ENCODE data around the gene PRKCA.

DNA sequence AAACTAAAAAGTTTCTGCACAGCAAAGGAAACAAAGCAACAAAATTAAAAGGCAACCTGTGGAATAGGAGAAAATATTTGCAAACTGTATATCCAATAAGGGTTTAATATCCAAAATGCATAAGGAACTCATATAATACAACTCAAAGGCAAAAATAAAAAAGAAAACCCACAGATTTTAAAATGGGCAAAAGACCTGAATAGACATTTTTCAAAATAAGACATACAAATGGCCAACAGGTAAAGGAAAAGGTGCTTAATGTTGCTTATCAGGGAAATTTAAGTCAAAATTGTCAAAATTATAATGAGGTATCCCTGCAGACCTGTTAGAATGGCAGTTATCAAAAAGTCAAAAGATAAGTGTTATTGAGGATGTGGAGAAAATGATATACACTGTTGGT lies 399.0 kb downstream of the PRKCA start:
- TF ChIP-seq ZNF274 (IDR thresholded peaks at IDR 0.05; ENCODE audit: insufficient read depth, insufficient read length) (no peak), POLR2A (IDR thresholded peaks at IDR 0.05; ENCODE audit: low read depth, low read length) (no peak), CEBPB (IDR thresholded peaks at IDR 0.05; ENCODE audit: borderline replicate concordance in 1 of 2, low read depth in 2 of 2, low read length in 2 of 2) (no peak), CBX5 (IDR thresholded peaks at IDR 0.05; ENCODE audit: low read depth) (no peak), GATAD2B (conservative IDR thresholded peaks at IDR 0.05; ENCODE audit: low read depth) (no peak)
- TF ChIP-seq, protein P1, sequence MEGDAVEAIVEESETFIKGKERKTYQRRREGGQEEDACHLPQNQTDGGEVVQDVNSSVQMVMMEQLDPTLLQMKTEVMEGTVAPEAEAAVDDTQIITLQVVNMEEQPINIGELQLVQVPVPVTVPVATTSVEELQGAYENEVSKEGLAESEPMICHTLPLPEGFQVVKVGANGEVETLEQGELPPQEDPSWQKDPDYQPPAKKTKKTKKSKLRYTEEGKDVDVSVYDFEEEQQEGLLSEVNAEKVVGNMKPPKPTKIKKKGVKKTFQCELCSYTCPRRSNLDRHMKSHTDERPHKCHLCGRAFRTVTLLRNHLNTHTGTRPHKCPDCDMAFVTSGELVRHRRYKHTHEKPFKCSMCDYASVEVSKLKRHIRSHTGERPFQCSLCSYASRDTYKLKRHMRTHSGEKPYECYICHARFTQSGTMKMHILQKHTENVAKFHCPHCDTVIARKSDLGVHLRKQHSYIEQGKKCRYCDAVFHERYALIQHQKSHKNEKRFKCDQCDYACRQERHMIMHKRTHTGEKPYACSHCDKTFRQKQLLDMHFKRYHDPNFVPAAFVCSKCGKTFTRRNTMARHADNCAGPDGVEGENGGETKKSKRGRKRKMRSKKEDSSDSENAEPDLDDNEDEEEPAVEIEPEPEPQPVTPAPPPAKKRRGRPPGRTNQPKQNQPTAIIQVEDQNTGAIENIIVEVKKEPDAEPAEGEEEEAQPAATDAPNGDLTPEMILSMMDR (IDR thresholded peaks at IDR 0.05 in 2 of 3, conservative IDR thresholded peaks at IDR 0.05 in 1 of 3; ENCODE audit: control insufficient read depth in 2 of 3, extremely low read depth in 1 of 3, insufficient read depth in 1 of 3, low read depth in 3 of 3, low read length in 3 of 3): no peak
- TF ChIP-seq, protein P2, sequence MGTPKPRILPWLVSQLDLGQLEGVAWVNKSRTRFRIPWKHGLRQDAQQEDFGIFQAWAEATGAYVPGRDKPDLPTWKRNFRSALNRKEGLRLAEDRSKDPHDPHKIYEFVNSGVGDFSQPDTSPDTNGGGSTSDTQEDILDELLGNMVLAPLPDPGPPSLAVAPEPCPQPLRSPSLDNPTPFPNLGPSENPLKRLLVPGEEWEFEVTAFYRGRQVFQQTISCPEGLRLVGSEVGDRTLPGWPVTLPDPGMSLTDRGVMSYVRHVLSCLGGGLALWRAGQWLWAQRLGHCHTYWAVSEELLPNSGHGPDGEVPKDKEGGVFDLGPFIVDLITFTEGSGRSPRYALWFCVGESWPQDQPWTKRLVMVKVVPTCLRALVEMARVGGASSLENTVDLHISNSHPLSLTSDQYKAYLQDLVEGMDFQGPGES (IDR thresholded peaks at IDR 0.05): no peak

Data from GM12878 (cell line).